HG03571 (cell line): ENCODE measurements around the gene TEK.
"Not testable (repeated sequence)": the region's sequence is repeated elsewhere in the genome, so short reads cannot be mapped to it uniquely, and the experiment has no call there.

Source experiments
- ATAC-seq: cut with Tn5 transposase; IDR thresholded peaks from one replicate; pipeline ENCODE4 v1.9.1; 2021; ENCODE audit not compliant: unreplicated experiment

The TEK gene

DNA sequence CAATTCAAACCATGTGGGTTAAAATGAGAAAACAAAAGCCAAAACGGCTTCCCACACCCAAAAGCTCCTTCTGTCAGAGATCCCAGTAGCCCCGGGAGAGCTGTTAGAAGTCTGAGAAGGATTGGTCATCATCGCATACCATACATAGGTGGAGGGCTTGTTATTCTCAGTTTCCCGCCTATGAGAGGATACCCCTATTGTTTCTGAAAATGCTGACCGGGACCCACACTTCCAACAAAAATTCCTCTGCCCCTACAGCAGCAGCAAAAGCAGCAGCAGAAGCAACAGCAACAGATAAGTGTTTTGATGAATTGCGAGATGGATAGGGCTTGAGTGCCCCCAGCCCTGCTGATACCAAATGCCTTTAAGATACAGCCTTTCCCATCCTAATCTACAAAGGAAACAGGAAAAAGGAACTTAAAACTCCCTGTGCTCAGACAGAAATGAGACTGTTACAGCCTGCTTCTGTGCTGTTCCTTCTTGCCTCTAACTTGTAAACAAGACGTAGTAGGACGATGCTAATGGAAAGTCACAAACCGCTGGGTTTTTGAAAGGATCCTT is at the start of gene TEK:
TEK (plus strand) TSS at position 245 of the 561 bp plus-strand sequence. CDS start 366 bp downstream, outside the sequence.
- no peak for ATAC-seq

DNA sequence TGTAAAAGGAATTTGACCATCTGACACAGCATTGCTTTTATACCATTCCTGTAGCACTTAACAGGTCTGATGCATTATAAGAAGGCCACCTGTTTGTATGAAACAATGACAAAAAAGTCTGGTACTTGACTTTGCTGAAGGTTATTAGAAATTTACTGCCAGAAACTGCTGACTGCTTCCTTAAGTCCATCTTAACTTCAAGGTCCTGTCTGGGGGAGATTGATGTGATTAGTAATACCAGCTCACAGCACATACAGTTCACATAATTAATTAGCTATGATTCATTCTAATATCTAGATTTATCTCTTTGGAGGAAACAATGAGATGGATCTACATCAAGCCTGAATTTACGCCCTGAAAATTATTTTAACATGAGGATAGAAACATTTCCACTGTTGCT is 49.6 kb upstream of the TEK start:
- ATAC-seq: no peak

DNA sequence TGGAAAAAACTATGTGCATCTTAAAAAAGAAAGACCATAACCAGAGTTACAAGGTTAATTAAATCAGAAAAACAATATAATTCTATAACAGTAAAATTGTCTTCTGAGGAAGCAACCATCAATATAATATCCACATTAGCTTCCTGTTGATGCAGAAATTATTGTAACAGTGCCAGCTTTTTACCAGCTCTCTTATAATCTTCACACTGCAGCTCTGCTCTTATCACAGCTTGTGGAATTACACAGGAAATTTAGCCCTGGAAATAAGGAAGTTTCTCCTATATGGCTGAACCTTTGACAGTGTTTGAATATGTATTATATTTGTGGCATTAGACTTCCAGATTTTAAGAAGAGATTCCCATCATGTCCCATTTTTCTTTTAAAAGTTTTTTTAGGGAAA is 49.1 kb upstream of the TEK start:
- no peak for ATAC-seq

DNA sequence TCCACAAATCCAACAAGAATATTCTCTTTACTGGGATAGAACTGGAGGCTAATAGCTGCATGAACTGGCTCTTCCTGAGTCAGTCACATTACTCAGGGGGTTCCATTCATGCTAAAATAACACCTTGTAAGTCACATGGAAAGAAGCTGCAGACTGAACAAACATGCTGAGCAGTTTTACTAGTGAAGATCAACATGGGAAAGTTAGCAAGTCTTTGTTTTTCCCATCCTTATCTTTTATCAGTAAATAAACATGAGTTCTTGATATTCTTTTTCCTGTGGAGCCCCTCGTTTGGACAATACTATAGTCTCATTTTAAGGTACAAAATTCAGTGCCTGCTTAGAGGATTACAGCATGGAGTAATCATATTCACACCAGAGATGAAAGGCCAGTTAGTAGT is 43.7 kb upstream of the TEK start:
- no peak for ATAC-seq

DNA sequence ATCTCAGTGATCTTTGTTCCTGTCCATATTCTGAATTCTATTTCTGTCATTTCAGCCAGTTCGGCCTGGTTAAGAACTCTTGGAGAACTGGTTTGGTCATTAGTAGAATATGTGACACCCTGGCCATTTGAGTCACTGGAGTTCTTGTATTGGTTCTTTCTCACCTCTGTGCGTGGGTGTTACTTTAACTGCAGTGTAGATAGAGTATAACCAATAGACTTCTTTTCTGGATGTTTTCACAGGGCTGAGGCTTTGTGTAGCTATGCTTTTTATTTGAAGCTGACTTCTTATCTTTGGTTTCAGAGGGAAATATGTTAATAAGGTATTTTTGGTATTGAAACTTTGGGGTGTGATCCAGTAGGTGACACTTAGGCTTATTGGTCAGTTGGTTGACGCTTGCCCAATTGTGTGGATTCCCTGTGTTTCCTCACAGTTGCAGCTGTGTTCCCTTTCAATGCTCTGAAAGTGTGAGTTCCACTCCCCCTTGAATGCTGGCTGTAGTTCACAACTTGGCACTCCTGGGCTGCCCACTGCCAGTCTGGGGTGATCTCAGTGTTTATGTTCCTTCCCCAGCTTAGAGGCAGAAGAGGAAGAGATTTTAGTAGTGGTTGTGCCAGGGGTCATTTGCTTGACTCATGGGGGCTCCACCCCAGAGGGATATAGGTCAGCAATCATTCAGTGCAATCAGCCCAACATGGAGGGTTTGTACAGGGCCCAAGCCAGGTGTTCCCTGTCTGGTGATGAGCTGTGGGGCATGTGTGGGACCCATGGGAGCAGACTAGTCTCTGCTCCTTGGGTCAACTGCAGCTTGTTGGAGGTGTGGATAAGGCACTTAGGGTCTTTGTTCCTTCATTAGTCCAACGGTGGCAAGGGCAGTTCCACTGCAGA is 34.9 kb upstream of the TEK start:
- no peak for ATAC-seq

DNA sequence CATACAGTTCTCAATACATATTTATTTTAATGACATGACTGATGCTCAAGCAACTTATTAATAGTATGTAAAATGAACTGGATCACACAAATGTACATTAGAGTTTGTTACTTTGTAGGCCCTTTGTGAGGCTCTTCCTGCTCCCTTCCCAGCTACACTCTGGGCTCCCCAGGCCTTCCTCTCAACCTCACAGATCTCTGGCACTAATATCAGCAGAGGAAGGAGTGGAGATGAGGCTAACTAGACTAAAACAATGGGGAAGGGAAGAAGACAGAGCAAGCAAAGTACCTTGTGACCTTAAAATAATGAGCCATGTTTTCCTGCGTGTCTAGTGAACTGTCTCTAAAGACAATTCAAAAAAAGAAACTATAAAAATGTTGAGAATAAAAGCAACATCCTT is 30.3 kb upstream of the TEK start:
- ATAC-seq: no peak

DNA sequence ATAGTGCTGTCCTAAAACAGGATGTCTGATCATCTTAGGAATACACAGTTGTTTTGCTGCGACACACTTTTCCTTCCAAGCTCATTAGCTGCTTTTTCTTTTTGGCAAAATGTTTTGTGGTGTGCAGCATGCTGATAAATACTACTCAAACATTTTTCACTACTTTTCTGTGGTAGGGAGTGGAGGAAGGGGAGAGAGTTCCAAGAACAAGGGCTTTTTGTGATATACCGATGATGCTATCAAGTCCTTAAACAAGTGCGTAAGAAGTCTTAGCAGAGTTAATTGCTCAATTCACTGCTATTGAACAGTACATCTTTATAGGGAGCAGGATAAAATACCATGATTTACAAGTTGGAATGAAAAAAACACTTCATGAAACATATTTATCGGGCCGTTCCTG is 23.6 kb upstream of the TEK start:
- ATAC-seq: no peak

DNA sequence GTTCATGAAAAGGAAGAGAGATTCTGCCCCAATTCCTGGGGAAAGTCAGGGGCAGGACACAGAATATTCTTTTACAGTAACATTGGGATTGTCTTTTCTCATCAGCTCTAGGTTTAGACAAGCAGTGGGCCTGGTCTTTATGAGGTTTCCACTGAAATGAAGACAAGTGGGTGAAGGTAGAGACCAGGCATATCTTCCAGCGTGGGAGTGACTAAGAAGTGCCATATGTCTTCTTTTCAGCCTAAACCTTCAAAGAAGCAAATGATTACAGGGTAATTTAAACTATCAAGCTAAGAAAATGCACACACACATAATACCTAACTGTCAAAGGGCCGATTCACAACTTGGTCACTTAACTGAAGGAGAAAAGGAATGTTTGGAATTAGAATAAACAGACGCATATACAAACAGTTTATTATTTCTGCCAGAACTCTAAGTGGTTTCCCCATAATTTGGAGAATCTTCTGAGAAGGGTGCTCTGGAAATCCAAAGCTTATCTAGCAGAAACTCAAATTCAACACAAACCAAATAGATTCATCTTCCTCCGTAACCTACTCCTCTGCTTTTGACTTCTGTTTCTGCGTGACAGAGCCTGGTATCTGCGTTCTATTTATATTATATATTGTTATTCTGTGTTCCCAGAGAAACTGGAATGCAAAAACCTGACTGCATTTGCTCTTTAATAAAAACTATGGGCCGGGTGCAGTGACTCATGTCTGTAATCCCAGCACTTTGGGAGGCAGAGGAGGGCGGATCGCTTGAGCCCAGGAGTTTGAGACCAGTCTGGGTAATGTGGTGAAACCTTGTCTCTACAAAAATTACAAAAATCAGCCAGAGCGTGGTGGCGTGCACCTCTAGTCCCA is 22.0 kb upstream of the TEK start:
- no peak for ATAC-seq

DNA sequence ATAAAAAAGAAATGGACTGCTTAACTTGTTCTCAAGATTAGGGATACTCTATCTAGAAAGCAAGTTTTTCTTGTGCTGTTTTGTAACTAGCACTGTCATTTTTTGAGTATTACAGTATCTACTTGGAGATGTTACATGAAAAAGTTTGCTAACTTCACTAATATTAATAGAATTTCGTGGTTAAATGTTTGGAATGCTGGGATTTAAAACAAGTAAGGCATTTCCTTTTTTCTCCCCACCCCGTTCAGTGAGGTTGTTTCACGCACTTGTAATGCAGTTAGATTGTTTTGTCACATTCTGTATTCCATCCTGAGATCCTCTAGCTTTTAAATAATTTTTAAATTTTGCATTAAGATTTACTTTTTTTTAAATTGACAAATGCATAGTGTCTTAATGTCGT is 20.0 kb upstream of the TEK start:
- ATAC-seq: no peak

DNA sequence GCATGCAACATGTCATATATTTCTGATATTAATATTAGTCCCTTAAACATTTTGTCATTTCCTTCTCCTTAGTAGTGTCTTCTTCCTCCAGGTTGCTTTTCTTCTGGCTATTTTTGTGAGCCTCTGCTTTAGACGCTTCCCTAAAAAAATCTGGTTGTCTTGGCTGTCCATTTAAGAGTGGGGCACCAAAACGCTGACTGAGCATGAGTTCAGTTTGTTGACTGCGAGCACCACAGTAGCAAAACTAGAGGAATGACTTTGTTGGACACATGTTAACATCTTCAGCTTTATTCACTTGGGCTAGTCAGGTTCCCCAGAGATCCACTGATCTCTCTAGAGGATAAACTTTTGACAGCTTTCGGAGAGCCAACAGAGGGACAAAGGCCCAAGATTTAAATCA is 19.3 kb upstream of the TEK start:
- ATAC-seq: no peak

DNA sequence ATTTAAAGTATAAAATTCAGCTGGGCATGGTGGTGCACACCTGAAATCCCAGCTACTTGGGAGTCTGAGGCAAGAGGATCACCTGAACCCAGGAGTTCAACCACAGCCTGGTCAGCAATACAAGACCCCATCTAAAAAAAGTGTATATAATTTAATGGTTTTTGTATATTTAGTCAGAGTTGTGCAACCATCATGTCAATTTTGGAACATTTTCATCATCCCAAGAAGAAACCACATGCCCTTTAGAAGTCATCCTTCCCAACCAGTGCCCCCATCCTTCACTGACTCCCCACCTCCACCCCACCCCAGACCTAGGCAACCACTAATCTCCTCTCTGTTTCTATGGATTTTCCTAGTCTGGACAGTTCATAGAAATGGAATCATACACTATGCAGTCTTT is 18.8 kb upstream of the TEK start:
- no peak for ATAC-seq

DNA sequence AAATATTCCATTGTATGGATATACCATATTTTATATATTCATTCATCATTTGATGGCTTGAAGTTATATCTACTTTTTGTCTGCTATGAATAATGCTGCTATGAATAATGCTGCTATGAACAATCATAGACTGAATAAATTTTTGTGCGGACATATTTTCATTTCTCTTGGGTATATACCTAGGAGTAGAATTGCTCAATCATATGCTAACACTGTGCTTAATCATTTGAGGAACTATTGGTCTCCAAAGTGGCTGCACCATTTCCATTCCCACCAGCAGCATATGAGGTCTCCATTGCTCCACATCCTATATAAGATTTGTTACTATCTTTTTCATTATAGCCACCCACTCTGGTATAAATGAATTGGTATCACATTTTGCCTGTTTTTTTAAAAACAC is 18.3 kb upstream of the TEK start:
- ATAC-seq: no peak

DNA sequence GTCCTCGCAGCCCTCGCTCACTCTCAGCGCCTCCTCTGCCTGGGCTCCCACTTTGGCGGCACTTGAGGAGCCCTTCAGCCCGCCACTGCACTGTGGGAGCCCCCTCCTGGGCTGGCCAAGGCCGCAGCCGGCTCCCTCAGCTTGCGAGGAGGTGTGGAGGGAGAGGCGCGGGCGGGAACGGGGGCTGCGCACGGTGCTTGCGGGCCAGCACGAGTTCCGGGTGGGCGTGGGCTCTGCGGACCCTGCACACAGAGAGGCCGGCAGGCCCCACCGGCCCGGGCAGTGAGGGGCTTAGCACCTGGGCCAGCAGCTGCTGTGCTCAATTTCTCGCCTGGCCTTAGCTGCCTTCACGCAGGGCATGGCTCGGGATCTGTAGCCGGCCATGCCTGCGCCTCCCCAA is 16.5 kb upstream of the TEK start:
- ATAC-seq: not testable (repeated sequence)

DNA sequence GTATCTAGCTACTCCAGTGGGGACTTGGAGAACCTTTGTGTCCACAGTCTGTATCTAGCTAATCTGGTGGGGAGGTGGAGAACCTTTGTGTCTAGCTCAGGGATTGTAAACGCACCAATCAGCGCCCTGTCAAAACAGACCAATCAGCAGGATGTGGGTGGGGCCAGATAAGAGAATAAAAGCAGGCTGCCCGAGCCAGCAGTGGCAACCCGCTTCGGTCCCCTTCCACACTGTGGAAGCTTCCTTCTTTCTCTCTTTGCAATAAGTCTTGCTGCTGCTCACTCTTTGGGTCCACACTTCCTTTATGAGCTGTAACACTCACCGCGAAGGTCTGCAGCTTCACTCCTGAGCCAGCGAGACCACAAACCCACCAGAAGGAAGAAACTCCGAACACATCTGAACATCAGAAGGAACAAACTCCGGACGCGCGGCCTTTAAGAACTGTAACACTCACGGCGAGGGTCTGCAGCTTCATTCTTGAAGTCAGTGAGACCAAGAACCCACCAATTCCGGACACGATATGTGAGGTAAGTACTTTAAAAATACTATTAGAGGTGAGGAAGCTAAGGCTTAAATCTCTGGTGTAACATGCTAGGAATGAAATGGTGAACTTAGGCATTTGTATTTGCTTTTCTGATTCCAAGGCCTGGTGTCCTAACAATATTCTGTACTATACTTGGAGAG is 15.5 kb upstream of the TEK start:
- ATAC-seq: not testable (repeated sequence)

DNA sequence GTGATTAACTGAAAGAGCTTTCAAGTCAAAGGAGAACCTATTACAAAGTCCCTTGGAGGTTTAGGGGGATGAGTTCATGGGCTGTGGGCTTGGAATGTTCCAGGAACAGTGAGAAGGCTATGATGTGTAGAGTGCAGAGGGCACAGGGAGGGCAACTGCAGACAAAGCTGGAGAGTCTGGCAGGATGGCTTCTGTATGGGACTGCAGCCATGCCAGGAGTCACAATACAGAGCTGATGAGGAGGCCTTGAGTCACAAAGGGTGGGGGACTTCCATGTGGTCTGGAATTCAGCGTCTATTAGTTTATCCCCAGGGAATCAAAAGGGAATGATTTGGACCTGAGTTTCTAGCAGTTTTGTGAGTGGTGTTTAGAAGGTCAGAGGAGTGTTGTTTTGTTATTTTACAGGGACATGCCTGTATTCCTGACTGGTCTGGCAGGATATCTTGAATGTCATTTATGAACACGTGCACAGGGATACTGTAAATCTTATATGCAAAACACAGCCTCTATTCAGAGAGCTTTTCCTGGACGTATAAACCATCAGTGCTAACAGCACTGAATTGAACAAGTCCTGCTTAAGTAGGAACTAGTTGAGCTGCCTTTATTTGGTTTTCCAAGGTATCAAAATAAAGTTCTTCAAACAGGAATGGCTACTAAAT is 14.3 kb upstream of the TEK start:
- no peak for ATAC-seq

DNA sequence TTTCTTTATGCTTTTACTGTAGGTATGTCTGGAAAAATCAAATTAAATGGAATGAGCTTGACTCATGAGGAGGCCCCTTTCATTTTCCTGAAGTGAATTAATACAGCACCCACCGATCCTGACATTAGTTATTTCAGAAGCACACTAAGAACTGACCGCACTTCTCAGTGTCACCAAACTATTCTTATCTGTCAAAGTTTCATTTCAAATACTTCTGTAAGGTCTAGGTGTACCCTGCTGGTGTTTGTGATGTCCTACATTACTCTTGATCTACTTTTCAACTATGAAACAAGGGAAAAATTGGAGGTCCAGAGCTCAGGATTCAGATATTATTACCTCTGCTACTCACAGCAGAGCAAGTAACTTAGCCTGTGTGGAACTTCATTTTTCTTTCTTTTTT is 1.8 kb upstream of the TEK start:
- ATAC-seq: no peak

DNA sequence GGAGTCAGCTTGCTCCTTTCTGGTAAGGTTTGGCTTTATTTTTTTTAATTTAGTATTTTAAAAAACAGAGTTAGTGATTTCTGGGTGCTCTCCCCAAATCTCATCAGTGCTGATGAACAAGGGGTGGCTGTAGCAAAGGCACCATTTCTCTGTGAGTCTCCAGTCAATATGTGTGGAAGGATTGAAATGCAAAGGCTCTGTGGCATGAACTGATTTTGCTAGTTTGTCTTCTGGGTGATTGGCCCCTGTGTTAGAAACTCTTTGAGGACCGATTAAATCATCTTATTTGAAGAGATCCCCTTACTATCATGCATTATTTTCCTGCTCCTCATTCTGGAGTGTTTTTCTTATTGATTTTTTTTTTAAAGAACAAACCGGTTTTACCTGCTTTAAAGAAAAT is 596 bp downstream of the TEK start:
- ATAC-seq: no peak

DNA sequence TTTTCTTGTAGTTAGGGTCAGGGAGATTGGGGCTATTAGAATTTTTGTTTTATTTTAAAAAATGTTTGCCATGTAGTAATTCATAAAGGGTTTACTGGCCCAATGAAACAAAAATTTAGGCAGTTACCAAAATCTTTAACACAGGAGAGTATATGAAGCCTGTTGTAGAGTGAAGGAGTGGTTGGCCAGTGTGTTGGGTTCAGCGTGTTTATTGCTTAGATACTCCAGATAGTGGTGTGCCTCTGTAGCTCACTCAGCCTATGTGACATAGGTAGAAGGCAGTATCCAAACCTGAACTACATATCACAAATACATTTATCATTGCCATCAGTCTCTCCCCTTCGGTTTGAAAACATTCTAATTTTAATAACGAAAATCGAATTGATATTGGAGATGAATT is 1.2 kb downstream of the TEK start:
- ATAC-seq: no peak

DNA sequence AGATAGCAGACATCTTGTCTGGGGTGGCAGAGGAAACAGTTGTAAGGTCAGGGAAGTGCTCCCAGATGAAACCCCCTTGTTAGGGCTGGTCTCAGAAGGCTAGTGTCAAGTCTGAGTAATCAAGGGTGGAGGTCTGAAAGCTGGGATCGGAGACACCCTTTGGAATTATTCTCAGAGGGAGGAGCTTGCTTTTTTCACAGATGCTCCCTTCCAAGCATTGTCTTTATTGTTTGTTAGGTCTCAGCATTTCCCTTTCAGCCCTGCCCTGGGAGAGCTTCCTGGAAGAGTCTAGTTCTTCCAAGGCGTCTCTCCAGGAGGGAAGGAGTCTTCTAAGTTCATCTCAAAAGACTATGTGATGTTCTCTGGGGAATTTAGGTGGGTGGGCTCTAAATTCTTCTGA is 3.2 kb downstream of the TEK start:
- ATAC-seq: no peak

DNA sequence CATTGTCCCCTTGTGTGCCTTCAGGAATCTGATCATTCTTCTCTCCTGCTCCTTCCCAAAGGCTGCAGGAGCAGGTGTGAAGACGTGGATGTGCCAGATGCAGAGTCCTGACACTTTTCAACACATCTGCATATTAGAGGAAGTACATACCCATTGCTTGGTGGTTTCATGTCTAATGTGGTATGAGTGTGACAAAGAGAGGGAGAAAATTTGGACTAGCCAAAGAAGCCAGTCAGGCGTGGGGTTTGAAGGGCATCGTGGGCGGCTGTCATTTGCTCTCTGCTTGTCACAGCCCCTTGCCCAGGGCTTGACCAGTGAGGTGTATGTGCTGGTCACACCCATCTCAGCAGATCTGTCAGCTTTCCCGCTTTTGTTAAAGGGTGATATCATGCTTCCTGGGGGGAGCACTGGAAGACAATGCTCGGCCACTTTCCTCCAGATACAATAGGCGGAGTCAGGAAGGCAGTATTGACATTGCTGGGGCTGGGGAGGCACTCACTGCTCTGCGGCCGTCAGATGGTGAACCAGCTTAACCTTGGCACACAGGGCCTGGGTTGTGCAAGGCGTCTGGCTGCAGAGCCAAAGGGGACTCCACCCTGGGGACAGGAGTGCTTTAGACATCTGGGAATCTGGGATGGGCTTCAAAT is 8.6 kb downstream of the TEK start:
- no peak for ATAC-seq
